Sigmoid colon (tissue), 4 donors: Measurements from ENCODE around the gene IGLL5.

Experiments used
- CTCF ChIP-seq, 4 experiments: fragments of 450-650 bp in 3 of 4; fragments of 200-600 bp in 1 of 4; IDR thresholded peaks; one replicate each; pipeline ENCODE4 v1.5.1; 2016 to 2019; ENCODE audit warnings: antibody characterized with exemption in 4 of 4, mild to moderate bottlenecking in 3 of 4, moderate library complexity in 2 of 4
- EP300 ChIP-seq, 4 donors: sonication (generic); formaldehyde crosslinking; IDR thresholded peaks; one replicate each; pipeline ENCODE4 v1.6.1; 2017; ENCODE audit warnings: antibody characterized with exemption in 4 of 4
- POLR2A ChIP-seq, 2 donors: fragments of 450-650 bp; IDR thresholded peaks; one replicate each; pipeline ENCODE4 v1.6.1; 2016; ENCODE audit warnings: antibody characterized with exemption in 2 of 2, mild to moderate bottlenecking in 2 of 2, moderate library complexity in 2 of 2
- POLR2AphosphoS5 ChIP-seq, 4 donors: sonication (generic); formaldehyde crosslinking; IDR thresholded peaks; one replicate each; pipeline ENCODE4 v1.6.1; 2017; ENCODE audit warnings: antibody characterized with exemption in 4 of 4

DNA sequence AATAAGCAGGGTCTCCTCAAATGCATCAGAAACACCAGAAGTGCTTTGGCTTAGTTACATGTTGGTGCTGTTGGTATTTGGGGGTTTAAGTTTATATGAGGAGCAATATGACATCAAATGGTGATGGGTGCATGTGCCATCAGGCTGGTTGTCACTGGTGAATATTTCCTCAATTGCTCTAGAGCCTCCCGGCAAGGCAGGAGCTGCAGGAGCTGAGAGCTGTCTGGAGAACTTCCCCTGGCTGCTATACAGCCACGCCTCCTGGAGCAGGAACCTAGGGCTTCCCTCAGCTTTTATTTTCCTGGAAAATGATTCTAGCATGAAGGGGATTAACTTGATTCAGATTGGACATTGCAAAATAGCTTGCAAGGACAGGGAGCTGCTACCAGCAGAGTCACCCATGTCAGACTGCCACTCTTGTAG is 15.8 kb downstream of the IGLL5 start:
- TF ChIP-seq CTCF (IDR thresholded peaks at IDR 0.05) (no peak), EP300 (IDR thresholded peaks at IDR 0.05) (no peak), POLR2AphosphoS5 (IDR thresholded peaks at IDR 0.05) (no peak), POLR2A (IDR thresholded peaks at IDR 0.05) (no peak)
